Measurements from ENCODE around the gene RDX. TPM values are rescaled to one million over a fixed set of nuclear protein-coding genes. Genes with fewer than 3 reads are reported as not detected.

RDX gene
- total and polyA plus RNA-seq, 2 donors from 2014 or later = 28.0 to 97.3 TPM

- Histone ChIP-seq H3K9me3 (ENCODE audit: control insufficient read depth in 2 of 3, insufficient read depth in 1 of 3, low read length in 3 of 3) (no peaks in the 10 kb centered on the region), H3K27me3 (ENCODE audit: control insufficient read depth, insufficient read depth, low read length) (no peaks in the 10 kb centered on the region), H3K4me3 (ENCODE audit: low read length in 3 of 3) (no peak overlapping the region), H3K36me3 (ENCODE audit: control insufficient read depth in 2 of 3, insufficient read depth in 3 of 3, low read length in 3 of 3) (no peaks in the 10 kb centered on the region), H3K27ac (ENCODE audit: low read depth in 2 of 2, low read length in 2 of 2) (no peak overlapping the region), H3K4me1 (ENCODE audit: control insufficient read depth in 2 of 3, insufficient read depth in 2 of 3, low read depth in 1 of 3, low read length in 3 of 3) (no peaks in the 10 kb centered on the region), H3K9ac (ENCODE audit: low read length in 3 of 3) (no peak overlapping the region)
- TF ChIP-seq, protein P1, sequence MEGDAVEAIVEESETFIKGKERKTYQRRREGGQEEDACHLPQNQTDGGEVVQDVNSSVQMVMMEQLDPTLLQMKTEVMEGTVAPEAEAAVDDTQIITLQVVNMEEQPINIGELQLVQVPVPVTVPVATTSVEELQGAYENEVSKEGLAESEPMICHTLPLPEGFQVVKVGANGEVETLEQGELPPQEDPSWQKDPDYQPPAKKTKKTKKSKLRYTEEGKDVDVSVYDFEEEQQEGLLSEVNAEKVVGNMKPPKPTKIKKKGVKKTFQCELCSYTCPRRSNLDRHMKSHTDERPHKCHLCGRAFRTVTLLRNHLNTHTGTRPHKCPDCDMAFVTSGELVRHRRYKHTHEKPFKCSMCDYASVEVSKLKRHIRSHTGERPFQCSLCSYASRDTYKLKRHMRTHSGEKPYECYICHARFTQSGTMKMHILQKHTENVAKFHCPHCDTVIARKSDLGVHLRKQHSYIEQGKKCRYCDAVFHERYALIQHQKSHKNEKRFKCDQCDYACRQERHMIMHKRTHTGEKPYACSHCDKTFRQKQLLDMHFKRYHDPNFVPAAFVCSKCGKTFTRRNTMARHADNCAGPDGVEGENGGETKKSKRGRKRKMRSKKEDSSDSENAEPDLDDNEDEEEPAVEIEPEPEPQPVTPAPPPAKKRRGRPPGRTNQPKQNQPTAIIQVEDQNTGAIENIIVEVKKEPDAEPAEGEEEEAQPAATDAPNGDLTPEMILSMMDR (IDR thresholded peaks at IDR 0.05; ENCODE audit: borderline replicate concordance, extremely low read depth, insufficient read depth) = no peak
- FAIRE-seq (no peak), DNase-seq (no peak)
- intact Hi-C loops (cut with DNase I) = no loop called here
These were observed 31.1 kb upstream of the RDX start for GRCh38 chr11:110327508-110327907.

- no peak overlapping the region for H3K27ac ChIP-seq (ENCODE audit: low read depth in 2 of 2, low read length in 2 of 2)
- TF ChIP-seq, protein P1 (IDR thresholded peaks at IDR 0.05; ENCODE audit: borderline replicate concordance, extremely low read depth, insufficient read depth) = no peak
- no peaks in the 10 kb centered on the region for H3K27me3 ChIP-seq (ENCODE audit: control insufficient read depth, insufficient read depth, low read length)
- no peaks in the 10 kb centered on the region for H3K36me3 ChIP-seq (ENCODE audit: control insufficient read depth in 2 of 3, insufficient read depth in 3 of 3, low read length in 3 of 3)
- no peak for DNase-seq
- H3K9me3 ChIP-seq (ENCODE audit: control insufficient read depth in 2 of 3, insufficient read depth in 1 of 3, low read length in 3 of 3) = no peaks in the 10 kb centered on the region
- no peak overlapping the region for H3K4me3 ChIP-seq (ENCODE audit: low read length in 3 of 3)
- H3K9ac ChIP-seq (ENCODE audit: low read length in 3 of 3) = no peak overlapping the region
- no peak for FAIRE-seq
- H3K4me1 ChIP-seq (ENCODE audit: control insufficient read depth in 2 of 3, insufficient read depth in 2 of 3, low read depth in 1 of 3, low read length in 3 of 3) = no peaks in the 10 kb centered on the region
- intact Hi-C loops (cut with DNase I) = no loop called here
These were observed 27.4 kb upstream of the RDX start for GRCh38 chr11:110323786-110324185.

GRCh38 chr11:110319501-110319900, 23.1 kb upstream of the RDX start:
- FAIRE-seq = no peak
- Histone ChIP-seq H3K4me3 (ENCODE audit: low read length in 3 of 3) (no peak overlapping the region), H3K27me3 (ENCODE audit: control insufficient read depth, insufficient read depth, low read length) (no peaks in the 10 kb centered on the region), H3K4me1 (ENCODE audit: control insufficient read depth in 2 of 3, insufficient read depth in 2 of 3, low read depth in 1 of 3, low read length in 3 of 3) (no peaks in the 10 kb centered on the region), H3K36me3 (ENCODE audit: control insufficient read depth in 2 of 3, insufficient read depth in 3 of 3, low read length in 3 of 3) (no peaks in the 10 kb centered on the region), H3K9ac (ENCODE audit: low read length in 3 of 3) (no peak overlapping the region), H3K27ac (ENCODE audit: low read depth in 2 of 2, low read length in 2 of 2) (no peak overlapping the region), H3K9me3 (ENCODE audit: control insufficient read depth in 2 of 3, insufficient read depth in 1 of 3, low read length in 3 of 3) (no peaks in the 10 kb centered on the region)
- DNase-seq = no peak
- intact Hi-C loops (cut with DNase I) = no loop called here
- TF ChIP-seq, protein P1 (IDR thresholded peaks at IDR 0.05; ENCODE audit: borderline replicate concordance, extremely low read depth, insufficient read depth) = no peak

All from kidney (tissue), 14 donors.